ENCODE measurements around the gene ARL4C.
A peak's percentile ranks its signal among the peaks of the same experiment; 100 is the strongest.

Gene ARL4C

GRCh38 chr2:234444893-234445292 lies 52.0 kb downstream of the ARL4C start:
- DNase-seq, result peak; percentile 29

- DNase-seq, result no peak
These were observed 52.6 kb downstream of the ARL4C start for GRCh38 chr2:234444242-234444730.

Data from activated gamma-delta T cell (primary cell).